GM20000 (cell line): ENCODE measurements around the gene ZBED2.

Source experiments
- DNase-seq: peaks from one replicate; pipeline ENCODE4 v3.0.0; 2012; ENCODE audit warnings: low spot score
- TF ChIP-seq, protein P1 (sequence below): IDR thresholded peaks from 2 replicates; pipeline ENCODE4 v1.5.1; 2012; ENCODE audit warnings: mild to moderate bottlenecking, control low read depth; ENCODE audit errors: extremely low read depth, missing control alignments

ZBED2 gene

DNA sequence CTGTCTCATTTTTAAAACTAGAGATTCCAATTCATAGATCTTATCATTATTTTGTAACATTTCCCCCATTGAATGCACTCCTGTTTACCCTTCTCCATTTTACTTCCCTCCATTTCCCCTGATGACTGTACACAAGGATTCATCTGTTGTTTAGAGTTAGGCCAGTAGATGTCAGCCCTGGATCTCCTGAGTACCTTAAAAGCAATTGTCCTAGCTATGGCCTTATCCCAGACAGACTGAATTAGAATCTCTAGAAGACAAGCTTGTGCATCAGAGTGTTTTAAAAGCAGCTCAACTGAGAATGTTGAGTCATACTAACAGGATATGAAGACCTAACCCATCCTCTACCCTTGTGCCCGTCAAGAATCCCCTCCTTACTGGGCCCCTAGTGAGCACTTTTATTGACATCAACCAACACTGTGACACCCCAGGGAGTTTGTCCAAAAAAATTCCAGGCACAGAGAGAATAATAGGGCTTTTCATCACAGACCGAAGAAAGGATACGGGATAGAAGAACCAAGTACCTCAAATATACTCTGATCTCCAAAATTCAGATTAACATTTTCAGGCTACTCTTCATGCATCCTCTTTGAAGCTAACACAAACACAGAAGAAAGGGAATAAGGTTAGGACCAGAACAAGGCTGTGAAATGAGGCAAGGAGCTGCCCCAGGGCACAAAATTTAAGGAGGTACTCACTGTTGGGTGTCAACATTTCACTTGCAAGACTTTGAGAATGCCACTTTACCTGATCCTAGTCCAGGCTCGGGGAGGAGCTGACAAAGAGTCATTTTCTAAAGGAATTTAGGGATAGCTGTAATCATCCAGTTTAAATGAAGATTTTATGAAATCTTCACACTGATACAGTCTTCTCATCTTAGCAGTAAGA, 17.1 kb downstream of the ZBED2 start:
- DNase-seq: peak; percentile 45

DNA sequence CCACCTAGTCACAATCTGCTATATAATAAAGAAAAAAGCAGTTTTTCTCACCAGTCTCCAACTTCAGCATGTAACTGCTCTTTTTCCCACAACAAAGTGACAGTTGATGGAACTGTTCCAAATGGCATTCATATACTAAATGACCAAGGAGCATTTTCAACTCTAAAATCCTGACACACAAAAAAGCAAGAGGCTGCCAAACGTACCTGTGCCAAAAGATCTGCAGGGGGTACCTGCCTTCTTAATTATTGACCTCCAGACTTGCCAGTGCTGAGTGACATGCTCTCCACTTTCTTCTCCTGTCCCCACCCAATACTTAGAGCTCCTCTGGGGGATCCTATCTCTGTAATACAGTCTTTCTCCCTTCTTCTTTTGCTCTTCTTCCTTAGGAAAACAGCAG, 18.0 kb downstream of the ZBED2 start:
- TF ChIP-seq, protein P1, sequence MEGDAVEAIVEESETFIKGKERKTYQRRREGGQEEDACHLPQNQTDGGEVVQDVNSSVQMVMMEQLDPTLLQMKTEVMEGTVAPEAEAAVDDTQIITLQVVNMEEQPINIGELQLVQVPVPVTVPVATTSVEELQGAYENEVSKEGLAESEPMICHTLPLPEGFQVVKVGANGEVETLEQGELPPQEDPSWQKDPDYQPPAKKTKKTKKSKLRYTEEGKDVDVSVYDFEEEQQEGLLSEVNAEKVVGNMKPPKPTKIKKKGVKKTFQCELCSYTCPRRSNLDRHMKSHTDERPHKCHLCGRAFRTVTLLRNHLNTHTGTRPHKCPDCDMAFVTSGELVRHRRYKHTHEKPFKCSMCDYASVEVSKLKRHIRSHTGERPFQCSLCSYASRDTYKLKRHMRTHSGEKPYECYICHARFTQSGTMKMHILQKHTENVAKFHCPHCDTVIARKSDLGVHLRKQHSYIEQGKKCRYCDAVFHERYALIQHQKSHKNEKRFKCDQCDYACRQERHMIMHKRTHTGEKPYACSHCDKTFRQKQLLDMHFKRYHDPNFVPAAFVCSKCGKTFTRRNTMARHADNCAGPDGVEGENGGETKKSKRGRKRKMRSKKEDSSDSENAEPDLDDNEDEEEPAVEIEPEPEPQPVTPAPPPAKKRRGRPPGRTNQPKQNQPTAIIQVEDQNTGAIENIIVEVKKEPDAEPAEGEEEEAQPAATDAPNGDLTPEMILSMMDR: no peak
- no peak for DNase-seq

More for the DNA sequence above, 17.1 kb downstream of the ZBED2 start:
- TF ChIP-seq, protein P1: peak; percentile 44

DNA sequence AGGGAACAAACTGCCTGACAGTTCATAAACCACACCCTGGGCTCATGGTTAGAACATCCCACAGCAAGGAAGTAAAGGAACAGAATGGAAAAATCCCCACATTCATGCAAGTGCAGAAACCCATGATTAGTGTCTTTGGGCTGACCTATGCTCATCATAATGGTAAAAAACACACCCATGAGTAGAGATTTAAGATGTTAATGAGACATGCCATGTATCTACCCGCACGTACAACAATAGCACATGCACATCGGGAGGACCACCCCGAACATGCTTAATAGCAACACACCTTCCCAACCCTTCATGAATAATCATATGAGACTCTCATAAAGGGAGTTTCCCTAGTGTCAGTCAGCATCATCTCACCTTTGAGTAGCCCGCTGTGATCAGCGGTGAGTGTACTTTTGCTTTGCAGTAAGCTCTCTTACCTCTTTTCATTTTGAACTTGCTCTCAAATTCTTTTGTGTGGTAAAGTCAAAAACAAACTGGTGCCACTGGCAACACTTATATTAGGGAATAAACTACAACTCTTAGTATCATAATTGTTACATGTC, 23.2 kb downstream of the ZBED2 start:
- TF ChIP-seq, protein P1: no peak
- no peak for DNase-seq

DNA sequence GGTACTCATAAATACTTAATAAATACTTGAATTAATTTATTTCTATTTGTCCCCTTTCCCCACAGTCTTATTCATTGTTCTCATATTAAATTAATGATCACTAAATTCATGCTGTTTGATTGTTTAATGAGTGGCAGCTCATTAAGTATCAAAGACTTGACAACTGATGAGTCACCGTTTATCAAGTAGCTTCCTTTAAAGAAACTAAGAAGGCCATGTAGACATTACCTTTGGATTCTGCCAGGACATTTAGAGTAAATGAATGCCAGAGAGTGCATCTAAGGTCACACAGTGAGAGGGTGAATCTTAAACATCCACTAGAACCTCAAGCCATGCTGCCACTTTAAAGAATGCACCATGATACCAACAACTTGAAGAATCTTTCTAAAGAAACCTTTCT, 23.9 kb downstream of the ZBED2 start:
- DNase-seq: no peak
- TF ChIP-seq, protein P1: no peak

DNA sequence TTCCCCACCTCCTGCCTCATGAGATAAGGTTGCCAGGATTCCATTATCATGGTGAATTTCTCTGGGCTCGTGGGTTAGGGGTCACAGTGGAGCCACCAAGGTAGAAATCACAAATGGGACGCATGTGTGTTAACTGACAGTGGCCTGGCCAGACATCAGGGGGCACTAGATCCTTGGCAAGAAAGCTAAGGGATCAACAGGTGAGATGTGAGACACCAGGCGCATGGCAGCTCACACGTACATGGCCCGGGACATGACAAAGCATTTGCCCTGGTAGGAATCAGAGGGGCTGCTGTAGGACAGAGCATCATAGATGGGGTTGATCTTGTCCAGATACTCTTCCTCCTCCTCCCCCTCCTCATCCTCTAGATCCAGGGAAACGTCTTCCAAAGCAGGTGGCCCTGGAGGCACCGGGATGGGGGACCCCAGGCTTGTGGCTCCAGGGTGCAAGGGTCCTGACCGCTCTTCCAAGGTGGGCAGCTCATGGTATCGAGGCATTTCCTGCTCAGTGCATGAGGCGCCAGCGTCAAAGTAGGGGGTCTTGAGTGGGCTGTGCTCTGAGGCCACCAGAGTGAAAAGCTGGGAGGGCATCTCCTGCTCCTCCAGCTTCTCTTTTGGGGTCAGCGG, 24.6 kb downstream of the ZBED2 start:
- TF ChIP-seq, protein P1: no peak
- DNase-seq: no peak

DNA sequence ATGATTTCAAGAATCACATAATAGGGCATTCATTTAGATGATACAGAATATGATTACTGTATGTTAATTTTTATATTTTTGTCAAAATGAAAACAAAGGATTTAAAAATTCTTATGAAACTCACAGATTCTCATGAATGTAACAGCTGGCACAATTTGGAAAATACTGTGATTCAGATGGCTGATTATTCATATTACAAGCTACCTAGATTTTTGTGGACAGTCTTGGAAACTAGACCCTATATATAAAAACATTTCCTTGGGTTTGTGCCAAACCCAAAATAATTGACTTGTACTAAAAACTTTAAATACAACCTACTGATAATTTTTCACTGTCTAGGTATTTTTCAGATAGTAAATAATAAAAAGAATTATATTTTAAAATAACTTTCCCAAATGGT, 26.2 kb downstream of the ZBED2 start:
- TF ChIP-seq, protein P1: no peak
- no peak for DNase-seq

DNA sequence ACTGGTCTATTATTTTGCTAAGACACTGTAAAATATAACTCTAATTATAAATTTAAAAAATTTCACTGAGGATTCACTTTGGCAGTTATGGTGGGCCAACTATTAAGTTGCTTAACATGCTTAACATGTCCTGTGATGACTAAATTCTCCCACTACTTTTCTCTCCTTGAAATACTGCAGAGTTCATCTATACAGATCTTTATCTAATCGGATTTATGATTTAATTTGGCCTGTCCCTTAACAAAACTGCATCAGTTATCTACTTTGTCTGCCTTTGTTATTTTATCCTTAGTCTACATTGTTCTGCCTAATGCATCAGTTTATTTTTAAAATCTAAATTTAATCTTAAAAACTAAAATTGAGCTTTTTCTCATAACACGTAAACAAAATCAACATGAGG, 26.8 kb downstream of the ZBED2 start:
- no peak for DNase-seq
- TF ChIP-seq, protein P1: no peak
